Urothelium cell line (cell line): ENCODE results near the gene CHCT1.
"Not testable (repeated sequence)": the region's sequence is repeated elsewhere in the genome, so short reads cannot be mapped to it uniquely, and the experiment has no call there.

ENCODE experiments used
- DNase-seq: peaks from one replicate; pipeline ENCODE4 v3.0.0; 2011; ENCODE audit warnings: low spot score, mixed read lengths
- FAIRE-seq: peaks from 2 replicates; lab custom pipeline; 2011; peaks lifted over from hg19 to GRCh38; lab: Jason Lieb, UNC

The CHCT1 gene

GRCh38 chr17:60398227-60398959 is 23.9 kb upstream of the CHCT1 start:
- DNase-seq (no peak), FAIRE-seq (no peak)

- no peak for FAIRE-seq
- no peak for DNase-seq
Measured at GRCh38 chr17:60401819-60402218, 20.5 kb upstream of the CHCT1 start.

- no peak for FAIRE-seq
- no peak for DNase-seq
Measured at GRCh38 chr17:60403523-60403810, 18.8 kb upstream of the CHCT1 start.

- no peak for FAIRE-seq
- no peak for DNase-seq
Measured at GRCh38 chr17:60403962-60404361, 18.3 kb upstream of the CHCT1 start.

GRCh38 chr17:60406887-60407286 is 15.4 kb upstream of the CHCT1 start:
- no peak for FAIRE-seq
- no peak for DNase-seq

GRCh38 chr17:60410001-60410400 is 12.3 kb upstream of the CHCT1 start:
- DNase-seq: no peak
- peak; percentile 5 for FAIRE-seq

- FAIRE-seq (no peak), DNase-seq (no peak)
Measured at GRCh38 chr17:60412701-60413100, 9.6 kb upstream of the CHCT1 start.

GRCh38 chr17:60415146-60415545 is 7.1 kb upstream of the CHCT1 start:
- DNase-seq (no peak), FAIRE-seq (no peak)

- FAIRE-seq (no peak), DNase-seq (no peak)
Measured at GRCh38 chr17:60416368-60416925, 5.8 kb upstream of the CHCT1 start.

- peak; percentile 76 for FAIRE-seq
Measured at GRCh38 chr17:60419003-60419402, 3.3 kb upstream of the CHCT1 start.

GRCh38 chr17:60419875-60420274 is 2.4 kb upstream of the CHCT1 start:
- FAIRE-seq, DNase-seq: not testable (repeated sequence)

More at GRCh38 chr17:60419003-60419402, 3.3 kb upstream of the CHCT1 start:
- DNase-seq: not testable (repeated sequence)

GRCh38 chr17:60421273-60422161 is 772 bp upstream of the CHCT1 start:
- DNase-seq (peak; percentile 91), FAIRE-seq (peak; percentile 87)

GRCh38 chr17:60423865-60424264 is 1.6 kb downstream of the CHCT1 start:
- DNase-seq (no peak), FAIRE-seq (peak; percentile 81)

- no peak for FAIRE-seq
Measured at GRCh38 chr17:60425626-60426025, 3.3 kb downstream of the CHCT1 start.

GRCh38 chr17:60426596-60426995 is 4.3 kb downstream of the CHCT1 start:
- FAIRE-seq (no peak), DNase-seq (no peak)

More at GRCh38 chr17:60425626-60426025, 3.3 kb downstream of the CHCT1 start:
- no peak for DNase-seq

- FAIRE-seq, DNase-seq: not testable (repeated sequence)
Measured at GRCh38 chr17:60428491-60428890, 6.2 kb downstream of the CHCT1 start.

GRCh38 chr17:60430561-60430960 is 8.3 kb downstream of the CHCT1 start:
- FAIRE-seq: peak; percentile 20
- DNase-seq: not testable (repeated sequence)

- FAIRE-seq, DNase-seq: not testable (repeated sequence)
Measured at GRCh38 chr17:60433021-60433997, 11.0 kb downstream of the CHCT1 start.

GRCh38 chr17:60435244-60436167 is 13.2 kb downstream of the CHCT1 start:
- FAIRE-seq: peak; percentile 74
- DNase-seq: peak; percentile 89
